ENCODE data around the gene RAP1GDS1.

Gene RAP1GDS1

DNA sequence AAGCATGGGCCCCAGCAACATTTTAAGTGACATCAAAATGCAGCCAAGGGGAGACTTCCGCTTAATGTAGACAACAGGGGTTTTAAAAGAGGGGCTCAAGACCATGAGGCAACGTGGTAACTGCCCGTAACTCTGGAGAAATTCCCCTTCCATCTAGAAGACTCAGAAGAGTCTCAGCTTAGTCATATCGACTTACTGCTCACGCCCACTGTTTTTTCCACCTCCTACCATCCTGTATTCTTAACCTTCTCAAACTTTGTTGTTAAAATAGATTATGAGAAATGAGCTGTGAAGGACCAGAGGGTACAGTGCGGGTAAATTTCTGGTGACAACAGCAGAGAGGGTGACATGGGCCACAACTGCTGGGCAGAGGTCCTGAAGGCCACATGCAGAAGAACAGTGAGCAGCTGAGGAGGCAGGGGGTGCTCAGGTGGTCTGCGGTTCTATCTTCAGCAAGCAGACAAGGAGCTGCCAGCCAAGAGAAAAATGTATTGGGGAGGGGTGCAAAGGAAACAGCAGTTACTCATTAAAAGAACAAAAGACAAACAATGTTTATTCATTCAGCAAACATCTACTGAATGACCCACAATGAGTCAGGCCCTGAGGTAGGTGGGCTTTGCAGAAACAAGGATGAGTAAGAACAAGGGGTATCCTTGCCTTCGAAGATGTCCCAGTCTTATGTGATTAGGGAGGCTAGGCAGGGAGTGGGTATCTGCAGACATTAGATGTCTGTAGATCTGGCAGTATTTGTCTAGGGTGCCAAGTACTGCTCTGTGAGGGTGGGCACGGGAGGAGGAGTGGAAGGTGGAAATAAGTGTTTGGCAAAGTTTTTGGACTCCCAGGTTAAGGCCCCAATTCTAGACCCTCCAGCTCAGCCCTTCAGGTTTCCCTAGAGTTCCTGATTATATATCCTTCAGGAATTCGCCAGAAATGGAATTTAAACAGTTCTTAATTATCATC is 221.9 kb downstream of the RAP1GDS1 start:
- TF ChIP-seq, protein P1, sequence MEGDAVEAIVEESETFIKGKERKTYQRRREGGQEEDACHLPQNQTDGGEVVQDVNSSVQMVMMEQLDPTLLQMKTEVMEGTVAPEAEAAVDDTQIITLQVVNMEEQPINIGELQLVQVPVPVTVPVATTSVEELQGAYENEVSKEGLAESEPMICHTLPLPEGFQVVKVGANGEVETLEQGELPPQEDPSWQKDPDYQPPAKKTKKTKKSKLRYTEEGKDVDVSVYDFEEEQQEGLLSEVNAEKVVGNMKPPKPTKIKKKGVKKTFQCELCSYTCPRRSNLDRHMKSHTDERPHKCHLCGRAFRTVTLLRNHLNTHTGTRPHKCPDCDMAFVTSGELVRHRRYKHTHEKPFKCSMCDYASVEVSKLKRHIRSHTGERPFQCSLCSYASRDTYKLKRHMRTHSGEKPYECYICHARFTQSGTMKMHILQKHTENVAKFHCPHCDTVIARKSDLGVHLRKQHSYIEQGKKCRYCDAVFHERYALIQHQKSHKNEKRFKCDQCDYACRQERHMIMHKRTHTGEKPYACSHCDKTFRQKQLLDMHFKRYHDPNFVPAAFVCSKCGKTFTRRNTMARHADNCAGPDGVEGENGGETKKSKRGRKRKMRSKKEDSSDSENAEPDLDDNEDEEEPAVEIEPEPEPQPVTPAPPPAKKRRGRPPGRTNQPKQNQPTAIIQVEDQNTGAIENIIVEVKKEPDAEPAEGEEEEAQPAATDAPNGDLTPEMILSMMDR (IDR thresholded peaks at IDR 0.05): no peak
- no peak for TF ChIP-seq ZFX (IDR thresholded peaks at IDR 0.05; ENCODE audit: borderline replicate concordance)
- no peak overlapping the region for H3K27ac ChIP-seq

DNA sequence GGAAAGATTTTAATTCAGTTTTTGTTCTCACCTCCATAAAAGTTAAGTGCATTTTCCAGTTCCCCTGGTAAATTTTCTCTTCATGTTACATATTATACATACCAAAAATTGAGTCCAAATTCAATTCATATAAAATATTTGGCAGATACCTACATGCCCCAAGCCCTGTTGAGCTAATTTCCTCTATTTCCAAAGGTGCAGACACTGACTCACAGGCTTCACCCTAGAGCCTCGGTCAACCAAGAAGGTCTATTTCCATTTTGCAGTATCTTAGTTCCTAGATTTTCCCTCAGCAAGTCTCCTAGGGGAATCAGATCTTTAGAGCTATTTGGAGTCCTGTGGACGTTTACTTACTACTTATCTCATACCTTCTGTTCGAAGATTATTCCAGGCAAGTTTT is 222.8 kb downstream of the RAP1GDS1 start:
- TF ChIP-seq ZFX (IDR thresholded peaks at IDR 0.05; ENCODE audit: borderline replicate concordance): no peak
- TF ChIP-seq, protein P1 (IDR thresholded peaks at IDR 0.05): no peak
- no peak overlapping the region for H3K27ac ChIP-seq

DNA sequence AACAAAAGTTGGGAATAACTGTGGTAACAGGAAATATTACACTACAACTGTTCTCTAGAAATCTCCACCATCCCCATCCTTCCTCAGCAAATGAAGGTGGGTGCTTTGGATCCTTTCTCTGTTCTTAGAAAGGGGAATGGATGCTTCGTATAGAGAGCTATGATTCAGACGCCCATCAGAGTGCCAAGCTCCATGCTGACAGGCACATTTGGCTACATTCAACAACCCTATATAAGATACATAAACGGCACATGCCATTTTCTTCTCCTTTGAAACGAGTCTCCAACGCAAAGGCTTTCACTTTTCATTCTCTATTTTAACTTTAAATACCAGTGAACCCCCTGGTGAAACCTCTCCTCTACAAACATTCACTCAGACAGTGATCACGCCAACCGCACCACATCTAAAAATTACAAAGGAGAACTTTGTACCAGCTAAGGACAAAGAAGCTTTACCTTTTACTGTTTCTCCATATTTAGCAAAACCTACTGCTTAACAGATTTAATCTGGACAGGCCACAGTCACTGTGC is 224.7 kb downstream of the RAP1GDS1 start:
- TF ChIP-seq ZFX (IDR thresholded peaks at IDR 0.05; ENCODE audit: borderline replicate concordance): no peak
- TF ChIP-seq, protein P1 (IDR thresholded peaks at IDR 0.05): no peak
- H3K27ac ChIP-seq: no peak overlapping the region

DNA sequence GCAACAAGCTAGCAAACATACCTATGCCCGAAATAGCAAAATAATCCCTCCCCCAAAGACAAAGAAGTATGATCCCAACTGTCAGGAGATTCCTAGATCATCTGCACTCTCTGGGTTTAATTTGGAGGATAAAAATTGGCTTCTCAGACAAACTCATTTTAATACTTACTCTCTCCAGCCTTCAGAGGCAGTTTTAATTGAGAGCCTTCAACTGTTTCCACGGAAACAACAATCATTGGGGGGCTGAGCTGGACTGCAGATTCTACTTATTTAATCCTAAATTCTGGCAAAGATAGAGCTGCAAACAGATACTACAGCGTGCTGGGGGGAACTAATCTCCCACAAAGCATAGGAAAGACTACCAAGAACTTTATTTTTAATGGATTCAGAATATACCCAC is 229.1 kb downstream of the RAP1GDS1 start:
- no peak overlapping the region for H3K27ac ChIP-seq
- no peak for TF ChIP-seq ZFX (IDR thresholded peaks at IDR 0.05; ENCODE audit: borderline replicate concordance)
- TF ChIP-seq, protein P1 (IDR thresholded peaks at IDR 0.05): no peak

DNA sequence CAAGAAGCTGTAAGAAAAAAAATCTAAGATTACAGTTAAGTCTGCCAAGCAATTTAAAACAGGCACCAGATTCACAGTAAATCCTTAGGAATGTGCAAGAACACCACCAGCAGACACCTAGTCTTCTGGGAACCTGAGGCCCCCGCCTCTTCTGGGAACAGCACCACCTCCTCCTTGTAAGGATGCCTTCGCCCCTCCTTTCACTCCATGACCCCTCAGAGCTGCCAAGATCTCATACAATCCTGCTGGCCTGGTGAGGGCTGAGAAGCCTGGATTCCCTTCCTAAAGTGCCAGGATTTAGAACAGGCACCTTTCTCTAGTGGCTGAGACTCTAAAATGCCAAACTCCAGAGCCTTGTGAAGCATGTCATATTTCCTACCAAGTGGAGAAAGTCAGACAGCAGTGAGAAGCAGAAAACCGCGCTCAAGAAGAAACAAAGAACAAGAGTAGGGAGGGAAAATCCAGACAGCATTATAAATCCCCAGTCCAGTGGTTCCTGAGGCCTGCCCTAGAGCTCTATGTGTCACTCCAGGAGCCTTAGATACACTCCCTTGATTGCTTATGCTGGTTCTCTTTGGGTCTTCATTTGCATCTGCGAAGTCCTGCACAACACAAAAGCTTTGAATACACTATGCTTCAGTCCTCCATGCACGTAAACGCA is 230.8 kb downstream of the RAP1GDS1 start:
- TF ChIP-seq, protein P1 (IDR thresholded peaks at IDR 0.05): no peak
- no peak for TF ChIP-seq ZFX (IDR thresholded peaks at IDR 0.05; ENCODE audit: borderline replicate concordance)
- H3K27ac ChIP-seq: no peak overlapping the region

DNA sequence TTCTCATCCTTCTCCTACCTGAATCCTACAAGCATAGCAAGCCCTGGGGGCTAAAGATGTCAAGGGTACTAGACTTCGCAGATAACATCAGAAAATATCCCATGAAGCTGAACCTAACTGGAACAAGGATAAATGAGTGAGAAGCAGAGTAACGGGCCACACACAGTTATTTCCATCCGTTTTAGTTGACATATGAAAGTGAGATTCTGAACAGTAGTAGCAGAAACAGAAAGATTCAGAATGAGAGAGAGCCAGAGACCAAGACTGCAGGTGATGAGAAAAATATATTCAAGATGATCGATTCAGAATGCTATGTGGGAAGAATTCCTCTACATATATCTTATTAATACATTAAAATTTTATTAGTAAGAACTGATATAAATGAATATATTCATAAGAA is 232.1 kb downstream of the RAP1GDS1 start:
- no peak for TF ChIP-seq ZFX (IDR thresholded peaks at IDR 0.05; ENCODE audit: borderline replicate concordance)
- TF ChIP-seq, protein P1 (IDR thresholded peaks at IDR 0.05): no peak
- no peak overlapping the region for H3K27ac ChIP-seq
